Astrocyte (in vitro differentiated cells and primary cell): ENCODE measurements around the gene TTLL5.

Experiments
- CTCF ChIP-seq: IDR thresholded peaks from 2 replicates; pipeline ENCODE4 v1.5.1; 2011; ENCODE audit warnings: low read depth, mild to moderate bottlenecking, inconsistent platforms, low read length, moderate library complexity; ENCODE audit not compliant: insufficient read depth
- EZH2 ChIP-seq: IDR thresholded peaks from 2 replicates; pipeline ENCODE4 v1.6.1; 2012; ENCODE audit warnings: mild to moderate bottlenecking, low read length, inconsistent platforms; ENCODE audit not compliant: insufficient read depth

- TF ChIP-seq CTCF (no peak), EZH2 (no peak)
These were observed 42.4 kb downstream of the TTLL5 start for GRCh38 chr14:75703467-75703866.
